Measurements from ENCODE around the gene ADARB2.

The ADARB2 gene

DNA sequence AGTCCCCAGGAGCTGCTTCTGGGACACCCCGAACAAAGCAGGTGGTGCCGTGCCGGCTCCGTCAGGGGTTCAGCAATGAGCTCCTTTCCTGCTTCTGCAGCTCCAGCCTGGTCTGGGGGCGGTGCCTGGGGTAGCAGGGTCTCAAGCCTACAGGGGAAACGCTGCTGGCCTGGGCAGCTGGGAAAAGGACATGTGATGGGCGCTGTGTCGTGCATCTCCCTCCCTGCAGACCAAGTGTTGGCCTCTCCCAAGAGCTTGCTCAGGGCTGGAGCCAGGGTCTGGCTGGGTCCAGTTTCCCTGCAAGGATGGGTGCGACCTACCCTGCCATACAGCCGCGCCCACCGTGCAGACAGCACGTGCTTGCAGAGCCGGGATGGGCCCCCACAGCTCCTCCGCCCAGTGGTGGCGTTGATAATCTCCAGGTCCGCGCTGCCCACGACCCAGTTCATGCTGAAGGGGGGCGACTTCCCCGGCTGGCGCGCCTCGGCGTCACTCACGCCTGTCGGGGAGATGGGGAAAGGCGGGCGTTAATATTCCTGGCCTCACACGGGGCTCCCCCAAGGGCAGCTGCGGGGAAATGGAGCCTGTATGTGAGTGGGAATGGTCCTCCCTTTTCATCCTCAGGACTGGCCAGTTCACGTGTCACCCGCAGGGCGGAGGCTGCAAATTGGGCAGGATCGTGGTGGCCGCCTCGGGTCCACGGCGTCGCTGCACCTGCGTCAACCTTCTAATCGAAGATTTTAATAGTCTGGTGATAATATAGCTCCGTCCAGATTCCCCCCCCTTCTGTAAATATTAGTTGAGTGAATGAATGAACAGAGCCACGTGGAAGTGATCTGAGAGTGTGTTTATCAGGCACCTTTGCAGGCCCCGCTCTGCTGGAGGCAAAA, 552.5 kb downstream of the ADARB2 start:
- no peak for FAIRE-seq
- no peak for DNase-seq (ENCODE audit: low spot score)

DNA sequence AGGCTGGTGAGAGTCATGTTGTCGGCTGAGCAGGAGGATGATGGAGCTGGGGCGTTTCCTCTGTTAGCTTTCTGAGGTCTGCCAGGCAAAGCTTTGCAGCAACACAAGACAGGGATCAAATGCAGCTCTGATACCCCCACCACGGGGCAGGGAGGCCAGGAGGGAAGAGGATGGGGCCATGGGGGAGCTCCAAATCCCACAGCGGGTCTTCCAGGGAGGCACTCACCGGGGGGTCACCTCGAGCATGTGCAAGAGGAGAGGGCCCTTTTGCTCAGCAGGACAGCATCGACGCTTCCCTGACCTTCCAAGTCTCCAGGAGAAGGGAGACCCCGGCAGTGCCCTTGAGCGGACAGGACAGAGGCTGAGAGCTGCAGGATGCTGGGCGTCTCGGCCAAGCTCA, 553.6 kb downstream of the ADARB2 start:
- no peak for FAIRE-seq

DNA sequence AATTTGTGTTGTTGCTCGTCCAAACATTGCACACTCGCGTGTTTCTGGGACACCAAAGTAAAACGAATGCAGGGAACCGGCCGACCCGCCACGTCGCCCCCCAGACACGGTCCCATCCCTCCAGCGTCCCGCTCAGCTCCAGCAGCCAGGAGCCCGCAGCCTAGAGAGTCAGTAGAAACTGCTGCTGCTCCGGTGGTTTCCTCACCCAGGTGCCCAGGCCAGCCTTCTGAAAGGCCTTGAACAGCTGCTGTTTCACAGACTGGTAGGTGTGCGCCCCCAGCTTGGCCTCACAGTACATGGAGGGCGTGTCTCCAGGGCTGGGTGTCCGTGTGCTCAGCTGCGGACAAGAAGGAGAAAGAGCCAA, 554.3 kb downstream of the ADARB2 start:
- FAIRE-seq: no peak
- DNase-seq (ENCODE audit: low spot score): no peak

More for the DNA sequence above, 553.6 kb downstream of the ADARB2 start:
- no peak for DNase-seq (ENCODE audit: low spot score)

DNA sequence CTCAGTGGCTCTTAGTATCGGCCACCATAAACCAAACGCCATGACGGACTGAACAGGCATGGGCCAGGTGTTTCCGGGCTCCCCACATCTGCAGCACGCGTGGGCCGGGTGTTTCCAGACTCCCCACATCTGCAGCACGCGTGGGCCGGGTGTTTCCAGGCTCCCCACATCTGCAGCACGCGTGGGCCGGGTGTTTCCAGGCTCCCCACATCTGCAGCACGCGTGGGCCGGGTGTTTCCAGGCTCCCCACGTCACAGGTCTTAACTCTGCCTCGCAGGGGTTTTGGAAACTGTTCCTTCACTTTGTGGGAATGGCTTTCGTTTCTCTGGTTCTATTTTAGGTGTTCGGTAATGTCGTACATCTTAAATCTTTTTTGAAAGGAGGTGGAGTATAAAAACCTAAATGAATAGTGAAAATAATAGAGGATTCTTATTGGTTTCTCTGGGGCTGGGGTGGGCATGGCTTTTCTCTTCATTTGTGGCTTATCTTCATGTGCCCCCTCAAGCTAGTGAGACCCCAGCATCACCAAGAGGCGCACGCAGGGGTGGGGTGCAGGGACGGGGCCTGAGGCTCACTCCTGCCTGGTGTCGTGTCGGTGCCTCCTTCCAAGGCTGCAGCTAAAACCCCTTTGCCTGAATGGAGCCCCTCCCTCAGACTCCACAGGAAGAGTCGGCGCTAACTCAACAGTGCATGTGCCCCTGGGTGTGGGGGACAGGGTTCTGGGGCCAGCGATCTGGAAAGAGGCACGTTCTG, 554.9 kb downstream of the ADARB2 start:
- DNase-seq (ENCODE audit: low spot score) (no peak), FAIRE-seq (no peak)

DNA sequence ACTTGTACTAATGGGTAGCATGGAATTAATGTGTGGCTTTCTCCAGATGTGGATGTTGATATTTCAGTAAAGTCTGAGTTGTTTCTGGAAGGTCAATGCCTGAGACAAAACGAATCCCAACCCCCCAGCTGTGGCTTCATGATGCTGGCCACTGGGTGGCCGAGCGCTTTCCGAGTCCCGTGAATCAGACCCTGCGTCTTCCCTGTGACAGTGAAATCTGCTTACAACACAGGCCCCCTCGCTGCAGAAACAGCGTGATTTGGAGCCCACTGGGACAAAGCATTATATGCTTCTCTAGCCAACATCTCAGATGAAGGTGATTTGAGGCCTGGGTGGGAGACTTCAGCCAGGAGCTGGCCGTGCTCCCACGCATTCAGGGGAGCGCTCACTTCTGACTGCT, 556.5 kb downstream of the ADARB2 start:
- DNase-seq (ENCODE audit: low spot score): no peak
- no peak for FAIRE-seq

DNA sequence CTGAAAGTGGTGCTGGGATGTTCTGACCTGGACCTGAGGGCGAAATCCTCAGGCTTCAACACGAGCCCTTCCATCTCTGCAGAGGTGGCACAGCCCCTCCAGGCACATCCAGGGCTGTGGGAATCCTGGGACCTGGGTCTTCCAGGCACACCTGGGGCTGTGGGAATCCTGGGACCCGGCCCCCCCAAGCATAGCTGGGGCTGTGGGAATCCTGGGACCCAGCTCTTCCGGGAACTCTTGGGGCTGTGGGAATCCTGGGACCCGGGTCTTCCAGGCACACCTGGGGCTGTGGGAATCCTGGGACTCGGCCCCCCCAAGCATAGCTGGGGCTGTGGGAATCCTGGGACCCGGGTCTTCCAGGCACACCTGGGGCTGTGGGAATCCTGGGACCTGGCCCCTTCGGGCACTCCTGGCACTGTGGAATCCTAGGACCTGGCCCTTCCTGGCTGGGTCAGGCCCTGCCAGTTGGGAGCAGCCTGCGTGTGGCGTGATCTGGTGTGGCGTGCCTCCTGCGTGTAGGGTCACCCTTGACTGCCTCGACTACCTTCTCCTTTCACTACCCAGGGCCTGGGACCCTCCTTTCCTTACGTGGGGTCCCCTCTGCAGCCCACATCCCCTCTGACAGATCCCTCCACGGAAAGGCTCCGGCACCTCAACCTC, 557.1 kb downstream of the ADARB2 start:
- FAIRE-seq: no peak
- no peak for DNase-seq (ENCODE audit: low spot score)

DNA sequence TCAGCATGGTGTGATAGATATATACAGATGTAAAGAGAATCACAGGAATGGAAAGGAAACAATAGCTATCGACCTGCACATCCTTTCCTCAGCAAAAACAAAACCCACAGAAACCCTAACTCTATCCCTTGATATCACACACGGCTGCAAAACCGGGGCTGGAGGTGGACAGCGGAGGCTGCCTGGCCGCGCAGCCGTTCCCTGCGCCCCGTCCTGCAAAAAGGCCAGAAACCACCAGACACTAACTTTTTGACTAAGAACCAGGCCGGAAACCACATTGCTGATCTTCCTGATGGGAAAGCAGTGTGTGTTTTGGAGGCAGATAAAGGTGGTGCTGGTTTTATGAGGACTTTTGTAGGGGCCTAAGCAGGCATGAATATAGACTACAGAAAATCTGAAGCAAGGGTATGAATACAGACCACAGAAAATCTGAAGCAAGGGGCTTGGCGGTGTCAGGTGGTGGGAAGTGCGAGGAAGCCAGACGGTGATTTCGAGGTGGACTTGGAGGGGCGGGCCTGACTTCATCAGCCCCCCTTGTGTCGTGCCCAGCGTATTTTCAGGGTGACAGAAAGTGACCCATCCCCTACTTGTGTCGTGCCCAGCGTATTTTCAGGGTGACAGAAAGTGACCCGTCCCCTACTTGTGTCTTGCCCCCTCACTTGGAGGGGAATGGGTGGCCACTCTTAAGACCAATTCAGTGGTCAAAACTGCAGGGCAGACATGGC, 557.8 kb downstream of the ADARB2 start:
- DNase-seq (ENCODE audit: low spot score): no peak
- no peak for FAIRE-seq

DNA sequence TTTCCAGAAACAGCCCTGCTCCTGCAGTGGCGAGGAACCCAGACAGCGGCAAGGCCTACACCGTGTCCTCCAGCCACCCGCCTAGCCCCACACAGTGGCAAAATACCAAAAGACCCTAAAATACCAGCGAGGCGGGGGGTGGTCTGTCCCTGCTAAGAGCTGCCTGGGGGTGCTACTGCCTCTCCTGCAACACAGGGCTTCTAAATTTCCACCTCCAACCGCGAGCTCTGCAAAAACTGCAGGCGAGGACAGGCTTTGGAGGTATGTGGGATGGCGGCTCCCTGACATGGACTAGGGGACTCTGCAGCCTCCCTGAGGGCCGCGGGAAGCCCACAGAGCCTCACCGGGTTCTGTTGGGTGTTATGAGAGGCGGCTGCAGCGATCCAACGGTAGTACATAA, 558.8 kb downstream of the ADARB2 start:
- DNase-seq (ENCODE audit: low spot score) (no peak), FAIRE-seq (no peak)

DNA sequence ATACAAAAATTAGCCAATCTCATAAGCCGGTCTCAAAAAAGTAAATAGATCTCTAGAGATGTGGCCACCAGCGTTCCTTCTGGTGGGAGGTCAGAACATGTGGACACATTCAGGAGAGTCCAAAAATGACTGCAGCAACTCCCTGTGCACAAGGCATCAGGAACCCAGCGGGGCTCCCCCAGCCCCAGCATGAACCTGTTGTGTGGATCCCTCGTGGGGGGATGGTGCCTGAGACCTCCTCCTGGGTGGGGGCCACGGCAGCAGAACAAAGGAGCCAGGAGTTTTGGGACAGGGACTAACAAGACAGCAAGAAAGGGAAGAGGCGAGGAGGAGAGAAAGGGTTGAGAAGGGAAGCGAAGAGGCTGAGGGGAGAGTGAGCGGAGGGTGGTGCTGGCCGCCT, 559.4 kb downstream of the ADARB2 start:
- FAIRE-seq (no peak), DNase-seq (ENCODE audit: low spot score) (no peak)

DNA sequence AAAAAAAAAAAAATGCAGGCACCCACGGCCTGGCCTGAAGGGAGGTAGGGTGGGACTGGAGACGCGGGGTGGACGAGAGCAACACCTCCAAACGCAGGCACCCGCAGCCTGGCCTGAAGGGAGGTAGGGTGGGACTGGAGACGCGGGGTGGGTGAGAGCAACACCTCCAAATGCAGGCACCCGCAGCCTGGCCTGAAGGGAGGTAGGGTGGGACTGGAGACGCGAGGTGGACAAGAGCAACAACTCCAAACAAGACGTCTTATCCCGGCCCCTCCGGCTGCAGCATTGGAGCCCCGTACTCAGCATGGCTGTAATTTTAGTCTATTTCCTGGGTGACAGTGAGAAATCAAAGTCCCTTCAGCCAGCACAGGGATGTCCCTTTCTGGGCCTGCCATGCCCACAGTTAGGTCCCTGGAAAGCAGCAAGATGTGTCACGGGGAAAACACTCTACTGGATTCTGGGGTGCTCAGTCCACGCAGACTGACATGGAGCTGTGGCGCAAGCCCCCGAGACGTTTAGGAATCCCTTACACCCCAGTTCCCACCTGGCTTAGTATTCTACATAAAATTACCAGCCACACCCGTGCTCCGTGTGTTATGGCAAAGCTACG, 561.3 kb downstream of the ADARB2 start:
- DNase-seq (ENCODE audit: low spot score) (no peak), FAIRE-seq (no peak)

DNA sequence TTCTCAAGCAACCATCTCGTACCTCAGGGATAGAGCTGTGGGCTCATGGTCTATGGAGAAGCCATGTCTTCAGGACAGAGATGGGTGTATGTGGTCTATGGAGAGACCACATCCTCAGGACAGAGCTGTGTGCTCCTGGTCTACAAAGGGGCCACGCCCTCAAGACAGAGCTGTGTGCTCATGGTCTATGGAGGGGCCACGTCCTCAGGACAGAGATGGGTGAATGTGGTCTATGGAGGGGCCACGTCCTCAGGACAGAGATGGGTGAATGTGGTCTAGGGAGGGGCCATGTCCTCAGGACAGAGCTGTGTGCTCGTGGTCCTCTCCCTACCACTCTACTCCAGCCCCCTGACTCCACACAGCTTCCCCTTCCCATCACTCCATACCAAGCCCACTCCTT, 563.3 kb downstream of the ADARB2 start:
- FAIRE-seq: no peak
- DNase-seq (ENCODE audit: low spot score): no peak

DNA sequence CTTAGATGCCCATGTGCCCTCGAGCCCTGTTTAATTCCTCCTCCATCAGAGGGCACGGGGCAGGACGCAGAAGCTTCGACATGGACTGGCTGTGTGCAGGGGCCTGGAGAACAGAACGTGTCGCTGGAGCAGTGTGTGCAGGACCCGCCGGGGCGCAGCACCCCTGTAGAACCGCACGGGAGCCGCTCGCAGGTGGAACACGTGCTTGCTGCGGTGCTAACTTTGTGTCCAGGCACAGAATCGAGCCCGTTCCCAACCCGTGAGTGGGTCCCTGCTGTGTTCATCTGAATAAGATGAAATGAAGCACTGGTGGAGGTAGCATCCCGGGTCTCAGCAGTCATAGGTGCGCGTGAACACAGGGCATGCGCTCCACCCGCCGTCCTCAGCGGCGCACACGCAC, 564.2 kb downstream of the ADARB2 start:
- DNase-seq (ENCODE audit: low spot score): no peak
- no peak for FAIRE-seq

DNA sequence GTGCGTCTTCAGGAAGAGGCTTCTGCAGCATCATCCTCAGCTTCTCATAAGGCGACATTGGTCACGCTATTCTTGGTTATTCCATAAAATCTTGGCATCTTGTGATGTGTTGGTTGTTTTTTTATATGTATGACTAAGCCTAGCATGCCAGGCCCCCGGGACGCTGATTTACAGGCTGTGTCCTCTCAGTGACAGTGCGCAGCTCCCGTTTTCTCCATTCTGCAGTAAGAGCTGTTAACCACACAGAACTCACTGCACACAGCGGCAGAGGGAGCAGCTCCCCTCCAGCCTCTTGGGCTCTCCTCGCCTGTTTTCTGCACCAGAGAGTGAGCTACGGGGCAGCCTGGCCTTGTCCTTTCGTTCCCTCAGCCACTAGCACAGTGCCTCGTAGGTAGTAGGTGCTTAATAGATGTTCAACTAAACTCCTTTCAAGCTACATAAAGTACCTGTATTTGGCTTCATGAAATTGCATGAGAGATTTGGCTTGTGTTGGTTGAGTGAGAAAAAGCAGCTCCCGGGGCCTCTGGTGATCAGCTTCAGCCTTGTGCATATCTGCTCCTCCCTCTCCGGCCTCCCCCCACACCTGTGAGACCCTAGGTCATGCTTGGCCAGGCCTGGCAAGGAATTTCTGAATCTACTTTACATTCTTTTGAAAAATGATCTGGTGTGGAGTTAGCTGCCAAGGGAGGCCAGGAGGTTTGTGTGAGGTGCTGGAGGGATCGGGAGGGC, 564.9 kb downstream of the ADARB2 start:
- DNase-seq (ENCODE audit: low spot score): no peak
- no peak for FAIRE-seq

DNA sequence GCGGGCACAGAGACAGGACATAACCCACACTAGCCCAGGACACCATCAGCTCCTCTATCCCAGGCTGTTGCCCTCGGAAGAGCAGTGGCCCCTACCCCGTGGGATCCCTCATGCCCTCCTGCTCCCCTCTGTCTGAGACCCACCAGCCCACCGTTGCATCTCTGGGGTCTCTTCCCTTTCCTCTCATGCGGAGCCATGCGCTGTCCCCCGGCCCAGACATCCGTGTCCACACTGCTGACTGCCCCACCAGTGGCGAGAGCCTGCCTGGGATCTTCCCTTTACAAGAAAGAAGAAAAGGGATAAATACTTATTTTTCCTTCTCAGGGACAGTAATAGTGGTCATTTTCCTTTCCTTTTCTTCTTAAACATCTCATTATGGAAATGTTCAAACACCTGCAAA, 565.7 kb downstream of the ADARB2 start:
- DNase-seq (ENCODE audit: low spot score) (no peak), FAIRE-seq (no peak)

DNA sequence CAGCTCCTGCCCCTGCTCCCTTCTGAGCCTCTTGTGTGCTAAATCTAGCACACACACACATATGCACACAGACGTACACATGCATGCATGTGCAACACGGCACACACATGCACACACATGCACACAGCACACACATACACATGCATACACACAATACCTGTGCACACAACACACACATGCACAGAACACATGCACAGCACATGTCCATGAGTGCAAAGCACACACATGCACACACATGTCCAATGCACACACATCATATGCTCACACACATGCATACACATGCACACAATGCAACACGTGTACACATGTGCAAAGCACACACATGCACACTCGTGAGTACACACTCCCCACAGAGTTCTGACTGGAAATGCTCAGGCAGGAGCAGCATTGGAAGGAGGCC, 566.1 kb downstream of the ADARB2 start:
- DNase-seq (ENCODE audit: low spot score): no peak
- FAIRE-seq: no peak

DNA sequence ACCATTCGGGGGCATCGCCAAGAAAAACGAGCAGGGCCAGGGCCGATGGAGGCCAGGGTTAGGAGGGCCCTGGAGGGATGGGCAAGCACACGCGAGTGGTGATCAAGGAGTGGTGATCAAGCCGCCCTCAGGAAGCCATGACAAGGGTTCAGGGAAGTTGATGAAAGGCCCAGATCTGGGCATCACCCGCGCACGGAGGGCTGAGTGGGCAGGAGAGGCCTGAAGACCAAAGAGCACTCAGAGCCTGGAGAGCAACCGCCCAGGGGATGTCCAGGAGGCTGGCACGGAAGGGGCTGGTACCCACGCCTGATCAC, 566.5 kb downstream of the ADARB2 start:
- FAIRE-seq: no peak

DNA sequence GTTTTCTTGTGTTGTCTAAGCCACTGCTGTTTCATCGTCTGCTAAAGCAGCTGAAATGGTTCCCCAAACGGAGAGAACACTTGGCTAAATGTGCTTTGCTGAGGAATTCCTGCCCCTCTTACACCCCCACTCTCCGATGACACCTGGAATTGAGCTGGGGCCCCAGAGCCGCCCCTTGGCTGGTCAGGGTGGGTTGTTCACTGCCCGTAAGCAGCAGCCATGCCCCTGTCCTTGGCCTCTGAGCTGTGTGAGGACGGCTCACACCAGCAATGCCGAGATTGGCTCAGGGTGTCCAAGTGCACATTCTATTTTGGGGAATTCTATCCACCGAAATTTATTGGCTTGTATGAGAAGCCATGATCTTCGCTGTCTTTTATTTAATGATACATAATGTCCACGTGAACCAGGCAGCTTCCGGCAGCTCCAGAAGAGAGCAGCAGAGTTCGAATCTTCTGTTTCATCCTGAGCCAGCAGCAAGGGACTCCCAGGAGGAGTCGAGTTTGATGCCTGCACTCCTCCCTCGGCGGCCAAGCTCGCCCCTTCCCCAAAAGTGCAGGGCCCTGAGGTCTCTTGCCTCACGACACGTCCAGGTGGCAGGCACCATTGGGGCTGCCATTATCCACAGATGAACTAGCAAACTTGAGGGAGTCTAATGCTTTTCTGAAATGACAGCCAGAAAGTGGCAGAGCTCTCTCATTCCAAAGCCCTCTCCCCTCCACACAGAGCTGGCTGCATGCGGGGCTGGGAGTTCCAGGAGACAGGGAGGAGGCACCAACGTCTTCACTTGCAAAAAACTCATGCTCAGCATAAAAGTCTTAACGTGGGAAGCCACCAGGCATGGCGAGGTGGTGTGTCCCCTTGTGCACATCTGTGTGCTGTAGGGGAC, 567.1 kb downstream of the ADARB2 start:
- FAIRE-seq (no peak), DNase-seq (ENCODE audit: low spot score) (no peak)

More for the DNA sequence above, 566.5 kb downstream of the ADARB2 start:
- DNase-seq (ENCODE audit: low spot score): no peak

DNA sequence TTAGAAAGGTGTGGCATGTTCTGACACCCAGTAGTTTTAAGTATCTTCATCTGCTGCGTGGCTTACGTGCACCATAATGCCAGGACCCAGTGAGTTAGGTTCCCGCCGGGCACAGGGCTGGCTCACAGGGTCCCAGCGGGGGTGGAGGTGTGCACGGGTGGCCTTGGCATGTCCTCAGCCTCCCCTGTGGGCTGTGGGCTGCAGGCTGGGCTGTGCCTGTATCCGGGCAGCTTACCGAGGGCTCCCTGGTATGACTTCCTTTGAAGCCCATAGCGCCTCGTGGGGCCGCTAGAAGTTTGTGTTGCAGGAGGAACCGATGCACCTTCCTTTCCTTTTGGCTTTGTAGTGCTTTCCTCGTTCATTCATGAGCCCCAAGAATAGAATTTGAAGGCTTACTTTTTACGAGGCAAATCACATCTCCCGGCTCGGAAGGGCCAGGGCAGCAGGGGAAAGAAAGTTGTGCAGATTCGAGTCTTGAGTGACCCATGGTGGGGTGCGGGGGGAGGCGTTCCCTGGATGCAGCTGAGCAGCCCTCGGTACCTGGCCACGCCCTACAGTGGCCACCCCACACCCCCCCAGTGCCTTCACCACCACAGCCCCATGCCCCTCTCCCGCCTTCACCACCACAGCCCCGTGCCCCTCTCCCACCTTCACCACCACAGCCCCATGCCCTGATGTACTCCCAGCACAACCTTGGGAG, 568.0 kb downstream of the ADARB2 start:
- FAIRE-seq (no peak), DNase-seq (ENCODE audit: low spot score) (no peak)

DNA sequence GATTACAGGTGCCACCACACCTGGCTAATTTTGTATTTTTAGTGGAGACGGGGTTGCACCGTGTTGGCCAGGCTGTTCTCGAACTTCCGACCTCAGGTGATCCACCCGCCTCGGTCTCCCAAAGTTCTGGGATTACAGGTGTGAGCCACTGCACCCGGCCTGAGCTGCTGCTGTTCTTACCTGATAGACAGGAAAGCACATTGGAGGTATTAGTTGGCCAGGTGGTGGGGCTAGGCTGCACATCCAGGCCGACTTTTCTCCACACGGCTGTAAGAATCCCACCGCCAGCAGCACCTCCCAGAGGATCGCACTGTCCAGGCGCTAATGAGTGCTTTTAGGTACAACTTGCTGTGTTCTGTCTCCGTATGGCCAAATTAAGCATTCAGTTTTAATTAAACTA, 568.6 kb downstream of the ADARB2 start:
- no peak for DNase-seq (ENCODE audit: low spot score)
- no peak for FAIRE-seq

Data from RCC 7860 (cell line).